ENCODE results near the gene BAD.

GRCh38 chr11:64240435-64241240, 43.8 kb downstream of the BAD start, which contains the start of gene FKBP2:
- no peak for TF ChIP-seq CTCF (IDR thresholded peaks at IDR 0.05)
- TF ChIP-seq EZH2 (IDR thresholded peaks at IDR 0.05): no peak
